ENCODE data around the gene SP3. TPM values are rescaled to one million over a fixed set of nuclear protein-coding genes. Genes with fewer than 3 reads are reported as not detected.
"Not testable (repeated sequence)": the region's sequence is repeated elsewhere in the genome, so short reads cannot be mapped to it uniquely, and the experiment has no call there.

SP3 gene
- total RNA-seq, 3 donors from 2014 or later: 78.1 to 104 (median 88.9) TPM

GRCh38 chr2:173898996-173899395 is 66.2 kb downstream of the SP3 start:
- Histone ChIP-seq H3K36me3 (ENCODE audit: low read depth) (no peaks in the 10 kb centered on the region), H3K4me1 (ENCODE audit: low read depth) (no peaks in the 10 kb centered on the region), H3K9me3 (no peaks in the 10 kb centered on the region), H3K4me3 (no peak overlapping the region)
- ATAC-seq (peak; percentile 21), DNase-seq (no peak)
- intact Hi-C loops (cut with DNase I, micrococcal nuclease): no loop called here
- TF ChIP-seq CTCF (IDR thresholded peaks at IDR 0.05): no peak

GRCh38 chr2:173898178-173898668 is 67.0 kb downstream of the SP3 start:
- Histone ChIP-seq H3K4me3 (no peak overlapping the region), H3K9me3 (no peaks in the 10 kb centered on the region), H3K36me3 (ENCODE audit: low read depth) (no peaks in the 10 kb centered on the region), H3K4me1 (ENCODE audit: low read depth) (no peaks in the 10 kb centered on the region)
- TF ChIP-seq CTCF (IDR thresholded peaks at IDR 0.05): no peak
- ATAC-seq (peak; percentile 32), DNase-seq (no peak)
- intact Hi-C loops (cut with DNase I, micrococcal nuclease): no loop called here

GRCh38 chr2:173896755-173897154 is 68.4 kb downstream of the SP3 start:
- Histone ChIP-seq H3K36me3 (ENCODE audit: low read depth) (no peaks in the 10 kb centered on the region), H3K9me3 (no peaks in the 10 kb centered on the region), H3K4me1 (ENCODE audit: low read depth) (no peaks in the 10 kb centered on the region), H3K4me3 (no peak overlapping the region)
- intact Hi-C loops (cut with DNase I, micrococcal nuclease): no loop called here
- ATAC-seq: no peak
- no peak for DNase-seq
- no peak for TF ChIP-seq CTCF (IDR thresholded peaks at IDR 0.05)

GRCh38 chr2:173892341-173892740 is 72.8 kb downstream of the SP3 start:
- DNase-seq: no peak
- Histone ChIP-seq H3K9me3 (peaks cover 18% of the 10 kb centered on the region), H3K4me3 (no peak overlapping the region), H3K36me3 (ENCODE audit: low read depth) (no peaks in the 10 kb centered on the region), H3K4me1 (ENCODE audit: low read depth) (no peaks in the 10 kb centered on the region)
- ATAC-seq: no peak
- TF ChIP-seq CTCF (IDR thresholded peaks at IDR 0.05): no peak
- intact Hi-C loops (cut with DNase I, micrococcal nuclease): no loop called here

- no peak for ATAC-seq
- Histone ChIP-seq H3K9me3 (peaks cover 18% of the 10 kb centered on the region), H3K4me1 (ENCODE audit: low read depth) (no peaks in the 10 kb centered on the region), H3K36me3 (ENCODE audit: low read depth) (no peaks in the 10 kb centered on the region), H3K4me3 (no peak overlapping the region)
- intact Hi-C loops (cut with DNase I, micrococcal nuclease): no loop called here
- no peak for DNase-seq
- TF ChIP-seq CTCF (IDR thresholded peaks at IDR 0.05): no peak
Measured at GRCh38 chr2:173891315-173892037, 73.7 kb downstream of the SP3 start.

- not testable (repeated sequence) for H3K4me3 ChIP-seq; H3K4me1 ChIP-seq (ENCODE audit: low read depth); DNase-seq; H3K36me3 ChIP-seq (ENCODE audit: low read depth); ATAC-seq
- intact Hi-C loops (cut with DNase I, micrococcal nuclease): loop anchor here in 1 of 2 donors (10.0 kb wide), 1 partner anchor 155 kb away; no protein-coding TSS in a partner anchor
- peaks cover 18% of the 10 kb centered on the region for H3K9me3 ChIP-seq
Measured at GRCh38 chr2:173889464-173889863, 75.7 kb downstream of the SP3 start.
